T-cell (primary cell): Measurements from ENCODE around the gene CLIP1. TPM values are rescaled to one million over a fixed set of nuclear protein-coding genes. Genes with fewer than 3 reads are reported as not detected.
"Not testable (repeated sequence)": the region's sequence is repeated elsewhere in the genome, so short reads cannot be mapped to it uniquely, and the experiment has no call there.

Experiments
- ATAC-seq, 4 experiments: fragments of 200-7000 bp in 3 of 4; fragments of 150-1000 bp in 1 of 4; cut with Tn5 transposase; replicated peaks in 1 of 4; 1 replicate in 3 of 4; 2 replicates in 1 of 4; pipeline ENCODE4 v1.10.0; 2021; ENCODE audit warnings: moderate library complexity in 3 of 4, mild to moderate bottlenecking in 2 of 4, moderate number of reproducible peaks in 1 of 4
- CTCF ChIA-PET, 2 donors: fragments of 300-600 bp; sonication (Branson Sonifier 250); formaldehyde crosslinking; loops; one replicate each; lab custom pipeline; 2022; ENCODE audit warnings: antibody characterized with exemption in 2 of 2; lab: Charles Lee
- POLR2A ChIA-PET, 2 donors: fragments of 300-600 bp; sonication (Branson Sonifier 250); formaldehyde crosslinking; loops; one replicate each; lab custom pipeline; 2022; ENCODE audit warnings: antibody characterized with exemption in 2 of 2; lab: Charles Lee
- DNase-seq, 35 experiments: peaks; one replicate each; pipeline versions ENCODE4 v3.0.0 to v3.0.0-alpha.2; 2013 to 2023
- H3K27ac ChIP-seq: one replicate; pipeline ENCODE4 v1.5.1; 2013; ENCODE audit warnings: low read length
- H3K27me3 ChIP-seq, 2 experiments: replicated peaks in 1 of 2; 1 replicate in 1 of 2; 2 replicates in 1 of 2; pipeline versions ENCODE4 v1.6.1 to v1.7.0; 2013; ENCODE audit warnings: low read length in 1 of 2, mixed read lengths in 1 of 2; ENCODE audit not compliant: control insufficient read depth in 2 of 2, insufficient read depth in 2 of 2; ENCODE audit errors: extremely low read depth in 1 of 2
- H3K36me3 ChIP-seq, 2 donors: 1 replicate in 1 of 2; 2 replicates in 1 of 2; pipeline versions ENCODE4 v1.6.1 to v1.7.0; 2013; ENCODE audit warnings: low read length in 1 of 2; ENCODE audit not compliant: control insufficient read depth in 2 of 2, insufficient read depth in 1 of 2; ENCODE audit errors: extremely low read depth in 1 of 2
- H3K4me1 ChIP-seq, 2 experiments: 1 replicate in 1 of 2; 2 replicates in 1 of 2; pipeline versions ENCODE4 v1.6.1 to v1.7.0; 2013; ENCODE audit warnings: low read length in 2 of 2, mixed read lengths in 1 of 2; ENCODE audit not compliant: insufficient read depth in 2 of 2, control insufficient read depth in 1 of 2; ENCODE audit errors: extremely low read depth in 1 of 2
- H3K4me3 ChIP-seq, 2 donors: 1 replicate in 1 of 2; 2 replicates in 1 of 2; pipeline versions ENCODE4 v1.5.1 to v1.7.0; 2013; ENCODE audit warnings: mild to moderate bottlenecking in 2 of 2, low read length in 1 of 2, moderate library complexity in 1 of 2; ENCODE audit not compliant: control insufficient read depth in 1 of 2; ENCODE audit errors: extremely low read depth in 1 of 2
- H3K9me3 ChIP-seq: 2 replicates; pipeline ENCODE4 v1.7.0; 2013
- H3K27ac Mint-ChIP-seq, 2 donors: one replicate each; pipeline ENCODE4 v1.8.0; 2020 to 2021; ENCODE audit warnings: mild to moderate bottlenecking in 2 of 2, mixed read lengths in 2 of 2
- H3K27me3 Mint-ChIP-seq, 2 donors: one replicate each; pipeline ENCODE4 v1.8.0; 2021 to 2022; ENCODE audit warnings: mixed read lengths in 2 of 2
- H3K36me3 Mint-ChIP-seq: one replicate; pipeline ENCODE4 v1.8.0; 2021; ENCODE audit warnings: mixed read lengths
- H3K4me1 Mint-ChIP-seq, 3 donors: one replicate each; pipeline ENCODE4 v1.8.0; 2020 to 2022; ENCODE audit warnings: mixed read lengths in 3 of 3, mild to moderate bottlenecking in 1 of 3
- H3K4me3 Mint-ChIP-seq, 3 donors: one replicate each; pipeline ENCODE4 v1.8.0; 2020 to 2022; ENCODE audit warnings: mild to moderate bottlenecking in 3 of 3, mixed read lengths in 3 of 3, moderate library complexity in 3 of 3
- H3K9me3 Mint-ChIP-seq, 3 donors: one replicate each; pipeline ENCODE4 v1.8.0; 2020 to 2022; ENCODE audit warnings: mixed read lengths in 3 of 3
- whole genome bisulfite sequencing: methylation state at CpG from one replicate; pipeline ENCODE4 v1.1.5; 2013; ENCODE audit warnings: missing lambda C conversion rate; ENCODE audit not compliant: insufficient coverage; 5-methylcytosine and 5-hydroxymethylcytosine counted together
- total RNA-seq, 35 experiments: library from RNA in 6 of 35; stranded (reverse) in 6 of 35; fragments of 120-200 nt in 1 of 35; gene quantifications; one replicate each; pipeline versions ENCODE4 v1.2.1 to v1.2.4 and lab custom pipeline; 2013 to 2026

The CLIP1 gene
- total RNA-seq, 5 donors from 2014 or later (not counting 1 experiment from before 2014, with no cell fraction given): 47.2 to 69.5 (median 59.4) TPM

- DNase-seq, H3K4me3 Mint-ChIP-seq, H3K27me3 Mint-ChIP-seq, H3K4me3 ChIP-seq, H3K4me1 ChIP-seq, H3K27me3 ChIP-seq, ATAC-seq, H3K9me3 Mint-ChIP-seq, H3K9me3 ChIP-seq, H3K27ac Mint-ChIP-seq, H3K27ac ChIP-seq: not testable (repeated sequence)
- Mint-ChIP-seq H3K36me3 (peaks cover 47% of the 10 kb centered on the region), H3K4me1 (peaks cover 11 to 43% (median 36%) of the 10 kb centered on the region in 3 donors)
- peaks cover 22 to 73% of the 10 kb centered on the region in 2 donors for H3K36me3 ChIP-seq
- POLR2A ChIA-PET: interaction anchor here (0.6 kb wide), 2 partner anchors 52 to 1410 kb away, joined by 3 to 13 read pairs; no protein-coding TSS in a partner anchor
- WGBS: 100% methylated on average over 4 of the region's 14 CpGs
- CTCF ChIA-PET: interaction anchor here in 1 of 2 donors (1.0 kb wide), 1 partner anchor 16 kb away, joined by 3 read pairs; no protein-coding TSS in a partner anchor
These were observed 161.7 kb downstream of the CLIP1 start for GRCh38 chr12:122260735-122261134.

- CTCF ChIA-PET, H3K4me1 ChIP-seq, H3K9me3 Mint-ChIP-seq, H3K27ac Mint-ChIP-seq, H3K27ac ChIP-seq, ATAC-seq, H3K9me3 ChIP-seq, H3K4me3 Mint-ChIP-seq, H3K27me3 ChIP-seq, H3K4me3 ChIP-seq, H3K27me3 Mint-ChIP-seq, DNase-seq: not testable (repeated sequence)
- Mint-ChIP-seq H3K4me1 (peaks cover 7 to 33% (median 26%) of the 10 kb centered on the region in 3 donors), H3K36me3 (peaks cover 52% of the 10 kb centered on the region)
- POLR2A ChIA-PET: interaction anchor here in 1 of 2 donors (0.5 kb wide), 1 partner anchor 19 kb away, joined by 3 read pairs; no protein-coding TSS in a partner anchor
- peaks cover 29 to 77% of the 10 kb centered on the region in 2 donors for H3K36me3 ChIP-seq
- no CpG with 5 or more reads among the region's 4 CpGs for WGBS
These were observed 163.5 kb downstream of the CLIP1 start for GRCh38 chr12:122258939-122259338.

GRCh38 chr12:122258462-122258861 is 164.0 kb downstream of the CLIP1 start:
- CTCF ChIA-PET, ATAC-seq, H3K27ac ChIP-seq, H3K4me1 ChIP-seq, DNase-seq, H3K27me3 ChIP-seq, H3K9me3 ChIP-seq, H3K4me3 ChIP-seq, H3K9me3 Mint-ChIP-seq, H3K27me3 Mint-ChIP-seq, H3K4me3 Mint-ChIP-seq, H3K27ac Mint-ChIP-seq: not testable (repeated sequence)
- POLR2A ChIA-PET: interaction anchor here in 1 of 2 donors (0.5 kb wide), 1 partner anchor 19 kb away, joined by 3 read pairs; no protein-coding TSS in a partner anchor
- peaks cover 29 to 72% of the 10 kb centered on the region in 2 donors for H3K36me3 ChIP-seq
- peaks cover 7 to 30% (median 22%) of the 10 kb centered on the region in 3 donors for H3K4me1 Mint-ChIP-seq
- peaks cover 49% of the 10 kb centered on the region for H3K36me3 Mint-ChIP-seq
- WGBS: 100% methylated on average over 2 of the region's 4 CpGs

- no peaks in the 10 kb centered on the region for H3K9me3 ChIP-seq
- peaks cover 0 to 6% of the 10 kb centered on the region in 2 experiments for H3K4me1 ChIP-seq
- H3K27ac ChIP-seq: no peak overlapping the region
- no peak overlapping the region for H3K4me3 Mint-ChIP-seq
- H3K9me3 Mint-ChIP-seq: no peaks in the 10 kb centered on the region
- 97% methylated on average over 4 of the region's 8 CpGs for WGBS
- no peak overlapping the region for H3K27ac Mint-ChIP-seq
- POLR2A ChIA-PET: no interaction called here
- no peaks in the 10 kb centered on the region for H3K27me3 Mint-ChIP-seq
- DNase-seq (no peak), ATAC-seq (no peak)
- H3K4me3 ChIP-seq: no peak overlapping the region
- H3K36me3 ChIP-seq: peaks cover 9 to 47% of the 10 kb centered on the region in 2 donors
- CTCF ChIA-PET: no interaction called here
- no peaks in the 10 kb centered on the region for H3K27me3 ChIP-seq
- H3K4me1 Mint-ChIP-seq: peaks cover 6 to 12% (median 6%) of the 10 kb centered on the region in 3 donors
- H3K36me3 Mint-ChIP-seq: peaks cover 34% of the 10 kb centered on the region
These were observed 171.9 kb downstream of the CLIP1 start for GRCh38 chr12:122250536-122250935.

GRCh38 chr12:122250047-122250446 is 172.4 kb downstream of the CLIP1 start:
- H3K4me3 Mint-ChIP-seq: no peak overlapping the region

GRCh38 chr12:122245553-122245952 is 176.9 kb downstream of the CLIP1 start:
- Histone ChIP-seq H3K4me3 (no peak overlapping the region), H3K4me1 (peaks cover 5 to 26% of the 10 kb centered on the region in 2 experiments), H3K27me3 (no peaks in the 10 kb centered on the region), H3K27ac (peak overlapping the region; percentile 72), H3K36me3 (peaks cover 3 to 39% of the 10 kb centered on the region in 2 donors), H3K9me3 (no peaks in the 10 kb centered on the region)
- Mint-ChIP-seq H3K9me3 (no peaks in the 10 kb centered on the region), H3K4me3 (peak overlapping the region; percentile 76 to 85 (median 82)), H3K27ac (peak overlapping the region; percentile 91 to 93), H3K36me3 (peaks cover 38% of the 10 kb centered on the region), H3K27me3 (no peaks in the 10 kb centered on the region), H3K4me1 (peaks cover 17 to 38% (median 29%) of the 10 kb centered on the region in 3 donors)
- DNase-seq: no peak
- ChIA-PET POLR2A (interaction anchor here (0.6 to 1.7 kb wide), 6 partner anchors 20 to 1357 kb away, joined by 3 to 18 read pairs (median 4); partner anchors contain the start of gene DIABLO (in 1 of the 2)), CTCF (interaction anchor here (0.8 to 2.1 kb wide), 6 partner anchors 15 to 34 kb away, joined by 3 to 30 read pairs (median 4); partner anchors contain the start of genes DIABLO (in 1 of the 2) and VPS33A (in 1 of the 2))
- no peak for ATAC-seq
- WGBS: no CpG with 5 or more reads among the region's 1 CpG

More at GRCh38 chr12:122250047-122250446, 172.4 kb downstream of the CLIP1 start:
- no peak overlapping the region for H3K4me3 ChIP-seq
- Mint-ChIP-seq H3K27ac (peak overlapping the region in 1 of 2 donors; percentile 63), H3K27me3 (no peaks in the 10 kb centered on the region), H3K36me3 (peaks cover 33% of the 10 kb centered on the region), H3K4me1 (peaks cover 6 to 16% (median 6%) of the 10 kb centered on the region in 3 donors), H3K9me3 (no peaks in the 10 kb centered on the region)
- DNase-seq: no peak
- 97% methylated on average over 6 of the region's 6 CpGs for WGBS
- H3K36me3 ChIP-seq: peaks cover 9 to 44% of the 10 kb centered on the region in 2 donors
- H3K4me1 ChIP-seq: peaks cover 0 to 9% of the 10 kb centered on the region in 2 experiments
- POLR2A ChIA-PET: no interaction called here
- no peak overlapping the region for H3K27ac ChIP-seq
- no peaks in the 10 kb centered on the region for H3K27me3 ChIP-seq
- CTCF ChIA-PET: no interaction called here
- no peak for ATAC-seq
- H3K9me3 ChIP-seq: no peaks in the 10 kb centered on the region
